H9 (cell line): ENCODE measurements around the gene HOXD11. TPM values are rescaled to one million over a fixed set of nuclear protein-coding genes. Genes with fewer than 3 reads are reported as not detected.

Source experiments
- DNase-seq: peaks from one replicate; pipeline ENCODE4 v3.0.0-alpha.2; 2017
- H2AFZ ChIP-seq: one replicate; pipeline ENCODE4 v1.6.1; 2013; ENCODE audit warnings: mild to moderate bottlenecking, low read length, control low read depth, moderate library complexity
- H2AK5ac ChIP-seq: 2 replicates; pipeline ENCODE4 v1.6.1; 2013; ENCODE audit warnings: low read length, control low read depth, mixed read lengths; ENCODE audit not compliant: insufficient read length
- H2BK120ac ChIP-seq: one replicate; pipeline ENCODE4 v1.6.1; 2013; ENCODE audit warnings: low read depth, mild to moderate bottlenecking, low read length, control low read depth, inconsistent platforms; ENCODE audit not compliant: poor library complexity, severe bottlenecking
- H2BK12ac ChIP-seq: 2 replicates; pipeline ENCODE4 v1.6.1; 2013; ENCODE audit warnings: low read length, control low read depth, mixed read lengths, low read depth; ENCODE audit not compliant: insufficient read length
- H2BK15ac ChIP-seq: 2 replicates; pipeline ENCODE4 v1.6.1; 2013; ENCODE audit warnings: low read depth, low read length, control low read depth
- H2BK20ac ChIP-seq: one replicate; pipeline ENCODE4 v1.6.1; 2013; ENCODE audit warnings: low read depth, mild to moderate bottlenecking, low read length, control low read depth, inconsistent platforms; ENCODE audit not compliant: poor library complexity, severe bottlenecking
- H2BK5ac ChIP-seq: 2 replicates; pipeline ENCODE4 v1.6.1; 2013; ENCODE audit warnings: low read length, control low read depth, mixed read lengths; ENCODE audit not compliant: insufficient read length
- H3K14ac ChIP-seq: 2 replicates; pipeline ENCODE4 v1.6.1; 2013; ENCODE audit warnings: low read length, control low read depth; ENCODE audit not compliant: insufficient read depth
- H3K18ac ChIP-seq: 2 replicates; pipeline ENCODE4 v1.6.1; 2013; ENCODE audit warnings: low read depth, mild to moderate bottlenecking, mixed read lengths, low read length, control low read depth; ENCODE audit not compliant: insufficient read length
- H3K23ac ChIP-seq: 2 replicates; pipeline ENCODE4 v1.6.1; 2013; ENCODE audit warnings: low read length, control low read depth, mixed read lengths, low read depth; ENCODE audit not compliant: insufficient read length
- H3K23me2 ChIP-seq: 2 replicates; pipeline ENCODE4 v1.6.1; 2013; ENCODE audit warnings: low read depth, mild to moderate bottlenecking, mixed read lengths, low read length, control low read depth; ENCODE audit not compliant: insufficient read length, poor library complexity, severe bottlenecking
- H3K27ac ChIP-seq: 2 replicates; pipeline ENCODE4 v1.5.1; 2013; ENCODE audit warnings: low read length, control low read depth, mixed read lengths, low read depth; ENCODE audit not compliant: insufficient read length
- H3K27me3 ChIP-seq: 2 replicates; pipeline ENCODE4 v1.6.1; 2013; ENCODE audit warnings: low read length, control low read depth, inconsistent platforms; ENCODE audit not compliant: insufficient read depth
- H3K4ac ChIP-seq: 2 replicates; pipeline ENCODE4 v1.6.1; 2013; ENCODE audit warnings: low read depth, mild to moderate bottlenecking, control low read depth, inconsistent platforms, low read length, moderate library complexity
- H3K4me1 ChIP-seq: 2 replicates; pipeline ENCODE4 v1.6.1; 2013; ENCODE audit warnings: low read length, control low read depth, inconsistent platforms; ENCODE audit not compliant: insufficient read depth
- H3K4me2 ChIP-seq: 2 replicates; pipeline ENCODE4 v1.6.1; 2013; ENCODE audit warnings: low read length, control low read depth, mixed read lengths; ENCODE audit not compliant: insufficient read length, insufficient read depth
- H3K56ac ChIP-seq: 2 replicates; pipeline ENCODE4 v1.6.1; 2013; ENCODE audit warnings: low read depth, mild to moderate bottlenecking, mixed read lengths, low read length, control low read depth; ENCODE audit not compliant: insufficient read length
- H3K79me1 ChIP-seq: 2 replicates; pipeline ENCODE4 v1.6.1; 2013; ENCODE audit warnings: low read depth, mild to moderate bottlenecking, moderate library complexity, low read length, control low read depth, inconsistent platforms; ENCODE audit not compliant: insufficient read depth, poor library complexity, severe bottlenecking
- H3K79me2 ChIP-seq: 2 replicates; pipeline ENCODE4 v1.6.1; 2013; ENCODE audit warnings: low read length, control low read depth, inconsistent platforms; ENCODE audit not compliant: insufficient read depth
- H3K9ac ChIP-seq: 2 replicates; pipeline ENCODE4 v1.6.1; 2013; ENCODE audit warnings: low read length, control low read depth, mixed read lengths; ENCODE audit not compliant: insufficient read length; ENCODE audit errors: extremely low read depth
- H3K9me3 ChIP-seq: one replicate; pipeline ENCODE4 v1.6.1; 2013; ENCODE audit warnings: low read depth, low read length, inconsistent platforms; ENCODE audit not compliant: control insufficient read depth
- H3T11ph ChIP-seq: one replicate; pipeline ENCODE4 v1.6.1; 2013; ENCODE audit warnings: mild to moderate bottlenecking, low read length, control low read depth, inconsistent platforms
- H4K20me1 ChIP-seq: one replicate; pipeline ENCODE4 v1.6.1; 2013; ENCODE audit not compliant: control insufficient read depth, insufficient read length, insufficient read depth
- H4K5ac ChIP-seq: 2 replicates; pipeline ENCODE4 v1.6.1; 2013; ENCODE audit warnings: low read depth, mild to moderate bottlenecking, mixed read lengths, low read length, control low read depth; ENCODE audit not compliant: insufficient read length
- H4K8ac ChIP-seq: replicated peaks from 2 replicates; pipeline ENCODE4 v1.6.1; 2013; ENCODE audit warnings: low read length, control low read depth, mixed read lengths, low read depth; ENCODE audit not compliant: insufficient read length
- H4K91ac ChIP-seq: 2 replicates; pipeline ENCODE4 v1.6.1; 2013; ENCODE audit warnings: low read depth, mild to moderate bottlenecking, moderate library complexity, mixed read lengths, low read length, control low read depth; ENCODE audit not compliant: insufficient read length
- H3K27ac Mint-ChIP-seq, 3 experiments: 2 replicates in 2 of 3; 3 replicates in 1 of 3; pipeline ENCODE4 v1.8.0; 2020 to 2021; ENCODE audit warnings: mixed read lengths in 3 of 3, mild to moderate bottlenecking in 1 of 3, moderate library complexity in 1 of 3
- H3K27me3 Mint-ChIP-seq: 2 replicates; pipeline ENCODE4 v1.8.0; 2021; ENCODE audit warnings: low read depth, mild to moderate bottlenecking, moderate library complexity, mixed read lengths
- H3K36me3 Mint-ChIP-seq, 3 experiments: 2 replicates in 2 of 3; 3 replicates in 1 of 3; pipeline ENCODE4 v1.8.0; 2020 to 2021; ENCODE audit warnings: low read depth in 3 of 3, mixed read lengths in 3 of 3; ENCODE audit not compliant: insufficient read depth in 1 of 3
- H3K4me1 Mint-ChIP-seq, 2 experiments: 2 replicates each; pipeline ENCODE4 v1.8.0; 2020; ENCODE audit warnings: mixed read lengths in 2 of 2
- H3K4me3 Mint-ChIP-seq, 2 experiments: 2 replicates in 1 of 2; 3 replicates in 1 of 2; pipeline ENCODE4 v1.8.0; 2020 to 2021; ENCODE audit warnings: mild to moderate bottlenecking in 2 of 2, mixed read lengths in 2 of 2, moderate library complexity in 1 of 2
- H3K9me3 Mint-ChIP-seq, 2 experiments: 2 replicates in 1 of 2; 3 replicates in 1 of 2; pipeline ENCODE4 v1.8.0; 2020; ENCODE audit warnings: mild to moderate bottlenecking in 2 of 2, mixed read lengths in 2 of 2, moderate library complexity in 1 of 2
- CTCF ChIP-seq: fragments of 200-600 bp; sonication (generic); conservative IDR thresholded peaks from 3 replicates; pipeline ENCODE4 v1.8.0; 2021; ENCODE audit warnings: antibody characterized with exemption, mild to moderate bottlenecking
- WGBS: extraction: QIAGEN DNeasy Blood & Tissue Kit; methylation state at CpG from one replicate; pipeline ENCODE4 v1.1.7; 2013; ENCODE audit warnings: missing lambda C conversion rate, low lambda C conversion rate, mixed read lengths; ENCODE audit not compliant: insufficient read length; ENCODE audit errors: extremely low coverage; 5-methylcytosine and 5-hydroxymethylcytosine counted together
- total RNA-seq: library from RNA; stranded (reverse); gene quantifications from 2 replicates; pipeline ENCODE4 v1.2.1, GENCODE V29; 2021

The HOXD11 gene
- total RNA-seq, 1 experiment from 2014 or later, result not detected

GRCh38 chr2:176088048-176088936, 18.8 kb upstream of the HOXD11 start:
- H2AK5ac ChIP-seq, result no peak overlapping the region
- peaks cover 96% of the 10 kb centered on the region for H3K27me3 ChIP-seq
- peak; percentile 85 for DNase-seq
- H4K91ac ChIP-seq, result no peak overlapping the region
- no peak overlapping the region for H3K27ac ChIP-seq
- H2BK15ac ChIP-seq, result no peak overlapping the region
- H4K20me1 ChIP-seq, result no peaks in the 10 kb centered on the region
- Mint-ChIP-seq H3K4me3 (peak overlapping the region; percentile 58 to 85), H3K4me1 (peaks cover 13 to 33% of the 10 kb centered on the region in 2 experiments), H3K27me3 (peaks cover 98% of the 10 kb centered on the region), H3K9me3 (peaks cover 5 to 11% of the 10 kb centered on the region in 2 experiments; a peak in 4 of 5 replicates), H3K36me3 (peaks cover 0 to 3% (median 0%) of the 10 kb centered on the region in 3 experiments; a peak in 2 of 7 replicates), H3K27ac (no peak overlapping the region)
- no peak overlapping the region for H2BK12ac ChIP-seq
- no peak overlapping the region for H2AFZ ChIP-seq
- H2BK5ac ChIP-seq, result no peak overlapping the region
- no peaks in the 10 kb centered on the region for H3K79me1 ChIP-seq
- peak overlapping the region; percentile 33 for H3K4me2 ChIP-seq
- H3K4ac ChIP-seq, result no peak overlapping the region
- no CpG with 5 or more reads among the region's 49 CpGs for WGBS
- H3T11ph ChIP-seq, result no peak overlapping the region
- no peaks in the 10 kb centered on the region for H3K23me2 ChIP-seq
- H3K56ac ChIP-seq, result no peak overlapping the region
- no peak overlapping the region for H2BK20ac ChIP-seq
- no peak overlapping the region for H2BK120ac ChIP-seq
- no peaks in the 10 kb centered on the region for H3K79me2 ChIP-seq
- no peaks in the 10 kb centered on the region for H3K9me3 ChIP-seq
- H4K8ac ChIP-seq, result no peak overlapping the region
- no peak overlapping the region for H4K5ac ChIP-seq
- no peak overlapping the region for H3K14ac ChIP-seq
- H3K23ac ChIP-seq, result no peak overlapping the region
- no peak overlapping the region for H3K18ac ChIP-seq
- peak; percentile 65 for TF ChIP-seq CTCF
- H3K9ac ChIP-seq, result no peak overlapping the region
- H3K4me1 ChIP-seq, result peaks cover 3% of the 10 kb centered on the region; the same call in 1 of the 2 replicates
